CD8-positive, alpha-beta memory T cell (primary cell): ENCODE measurements around the gene USF2. TPM values are rescaled to one million over a fixed set of nuclear protein-coding genes. Genes with fewer than 3 reads are reported as not detected.

ENCODE experiments used
- CTCF ChIA-PET: fragments of 350-600 bp; sonication (Branson Sonifier 250); formaldehyde crosslinking; loops from one replicate; lab custom pipeline; 2021; ENCODE audit warnings: antibody characterized with exemption; lab: Charles Lee
- POLR2A ChIA-PET: fragments of 350-600 bp; sonication (Branson Sonifier 250); formaldehyde crosslinking; loops from one replicate; lab custom pipeline; 2021; ENCODE audit warnings: antibody characterized with exemption; lab: Charles Lee
- DNase-seq, 5 donors: peaks; one replicate each; pipeline versions ENCODE4 v3.0.0 to v3.0.0-alpha.2; 2020 to 2022; ENCODE audit warnings: mixed read lengths in 1 of 5
- H3K27ac ChIP-seq: one replicate; pipeline ENCODE4 v1.7.0; 2013; ENCODE audit warnings: low read depth, mild to moderate bottlenecking, low read length, moderate library complexity
- H3K27me3 ChIP-seq: 2 replicates; pipeline ENCODE4 v1.7.0; 2013; ENCODE audit warnings: low read length, mild to moderate bottlenecking; ENCODE audit not compliant: insufficient read depth, poor library complexity, severe bottlenecking
- H3K36me3 ChIP-seq: 2 replicates; pipeline ENCODE4 v1.7.0; 2013; ENCODE audit warnings: mild to moderate bottlenecking, low read length, moderate library complexity; ENCODE audit not compliant: insufficient read depth
- H3K4me1 ChIP-seq: 2 replicates; pipeline ENCODE4 v1.7.0; 2013; ENCODE audit warnings: mild to moderate bottlenecking, low read length, moderate library complexity; ENCODE audit not compliant: insufficient read depth
- H3K4me3 ChIP-seq: 2 replicates; pipeline ENCODE4 v1.7.0; 2013; ENCODE audit warnings: mild to moderate bottlenecking, low read length
- H3K9me3 ChIP-seq: 2 replicates; pipeline ENCODE4 v1.7.0; 2013; ENCODE audit warnings: mild to moderate bottlenecking, low read length
- H3K27ac Mint-ChIP-seq, 8 donors: one replicate each; pipeline ENCODE4 v1.8.0; 2020 to 2021; ENCODE audit warnings: mixed read lengths in 8 of 8, mild to moderate bottlenecking in 6 of 8, inconsistent platforms in 3 of 8, moderate library complexity in 3 of 8
- H3K27me3 Mint-ChIP-seq, 2 donors: one replicate each; pipeline ENCODE4 v1.8.0; 2020 to 2021; ENCODE audit warnings: mixed read lengths in 2 of 2, mild to moderate bottlenecking in 1 of 2, moderate library complexity in 1 of 2
- H3K36me3 Mint-ChIP-seq, 3 donors: one replicate each; pipeline ENCODE4 v1.8.0; 2020 to 2021; ENCODE audit warnings: mixed read lengths in 3 of 3, inconsistent platforms in 1 of 3, mild to moderate bottlenecking in 1 of 3
- H3K4me1 Mint-ChIP-seq, 3 donors: one replicate each; pipeline ENCODE4 v1.8.0; 2020 to 2021; ENCODE audit warnings: mixed read lengths in 3 of 3, inconsistent platforms in 1 of 3, mild to moderate bottlenecking in 1 of 3
- H3K4me3 Mint-ChIP-seq, 7 donors: one replicate each; pipeline ENCODE4 v1.8.0; 2020 to 2021; ENCODE audit warnings: mixed read lengths in 7 of 7, mild to moderate bottlenecking in 6 of 7, moderate library complexity in 4 of 7, inconsistent platforms in 2 of 7
- H3K9me3 Mint-ChIP-seq, 5 donors: one replicate each; pipeline ENCODE4 v1.8.0; 2020 to 2022; ENCODE audit warnings: mixed read lengths in 5 of 5, mild to moderate bottlenecking in 3 of 5, moderate library complexity in 2 of 5, inconsistent platforms in 1 of 5
- polyA plus RNA-seq: library from polyadenylated mRNA; unstranded; fragments of 300-500 nt; fragmentation: Illumina TruSeq; gene quantifications from one replicate; pipeline ENCODE4 v1.2.3, GENCODE V29; 2021
- total RNA-seq, 2 experiments: library from RNA; stranded (reverse); gene quantifications; one replicate each; pipeline ENCODE4 v1.2.3, GENCODE V29; 2021

USF2 gene
- total and polyA plus RNA-seq, 3 experiments from 2014 or later, result 9.2 to 132 (median 125) TPM

- POLR2A ChIA-PET, result interaction anchor here (0.7 to 1.5 kb wide), 3 partner anchors 35 to 36 kb away, joined by 3 to 5 read pairs (median 4); no protein-coding TSS in a partner anchor
- H3K27me3 Mint-ChIP-seq, result peaks cover 14 to 19% of the 10 kb centered on the region in 2 donors
- peaks cover 0 to 17% (median 14%) of the 10 kb centered on the region in 5 donors for H3K9me3 Mint-ChIP-seq
- Histone ChIP-seq H3K4me1 (peaks cover 11% of the 10 kb centered on the region), H3K27me3 (no peaks in the 10 kb centered on the region), H3K27ac (peak overlapping the region; percentile 88), H3K36me3 (no peaks in the 10 kb centered on the region), H3K4me3 (peak overlapping the region; percentile 76), H3K9me3 (no peaks in the 10 kb centered on the region)
- H3K4me1 Mint-ChIP-seq, result peaks cover 30 to 46% (median 42%) of the 10 kb centered on the region in 3 donors
- H3K27ac Mint-ChIP-seq, result peak overlapping the region; percentile 57 to 96 (median 92)
- peak overlapping the region; percentile 84 to 96 (median 94) for H3K4me3 Mint-ChIP-seq
- peaks cover 5 to 37% (median 11%) of the 10 kb centered on the region in 3 donors for H3K36me3 Mint-ChIP-seq
- CTCF ChIA-PET, result interaction anchor here (1.1 kb wide), 1 partner anchor 48 kb away, joined by 3 read pairs; no protein-coding TSS in a partner anchor
- DNase-seq, result peak; percentile 27 to 63 (median 49)
Observed at GRCh38 chr19:35247526-35248309, 21.0 kb upstream of the USF2 start.

GRCh38 chr19:35248310-35249145 is 20.2 kb upstream of the USF2 start, which contains the start of gene LSR:
TSS of gene LSR (plus strand) at chr19:35249002. CDS start at chr19:35249023, 21 bp downstream.
- H3K4me3 ChIP-seq, result peak within 1 kb of the TSS; percentile 76
- H3K27ac ChIP-seq, result peak within 1 kb of the TSS; percentile 88
- H3K36me3 ChIP-seq, result no peaks in the 10 kb centered on the region
- no peaks in the 10 kb centered on the region for H3K27me3 ChIP-seq
- H3K4me1 ChIP-seq, result peaks cover 11% of the 10 kb centered on the region
- Mint-ChIP-seq H3K27ac (peak within 1 kb of the TSS; percentile 89 to 96 (median 94)), H3K4me1 (peaks cover 32 to 50% (median 42%) of the 10 kb centered on the region in 3 donors), H3K27me3 (peaks cover 14 to 15% of the 10 kb centered on the region in 2 donors), H3K36me3 (peaks cover 4 to 40% (median 5%) of the 10 kb centered on the region in 3 donors), H3K9me3 (peaks cover 0 to 14% (median 11%) of the 10 kb centered on the region in 5 donors), H3K4me3 (peak within 1 kb of the TSS; percentile 84 to 96 (median 94))
- H3K9me3 ChIP-seq, result no peaks in the 10 kb centered on the region
- POLR2A ChIA-PET, result interaction anchor here (0.7 to 1.5 kb wide), 3 partner anchors 35 to 37 kb away, joined by 3 to 5 read pairs (median 4); no protein-coding TSS in a partner anchor
- DNase-seq, result peak; percentile 56 to 92 (median 82)
- CTCF ChIA-PET, result interaction anchor here (1.1 kb wide), 1 partner anchor 49 kb away, joined by 3 read pairs; no protein-coding TSS in a partner anchor

DNA sequence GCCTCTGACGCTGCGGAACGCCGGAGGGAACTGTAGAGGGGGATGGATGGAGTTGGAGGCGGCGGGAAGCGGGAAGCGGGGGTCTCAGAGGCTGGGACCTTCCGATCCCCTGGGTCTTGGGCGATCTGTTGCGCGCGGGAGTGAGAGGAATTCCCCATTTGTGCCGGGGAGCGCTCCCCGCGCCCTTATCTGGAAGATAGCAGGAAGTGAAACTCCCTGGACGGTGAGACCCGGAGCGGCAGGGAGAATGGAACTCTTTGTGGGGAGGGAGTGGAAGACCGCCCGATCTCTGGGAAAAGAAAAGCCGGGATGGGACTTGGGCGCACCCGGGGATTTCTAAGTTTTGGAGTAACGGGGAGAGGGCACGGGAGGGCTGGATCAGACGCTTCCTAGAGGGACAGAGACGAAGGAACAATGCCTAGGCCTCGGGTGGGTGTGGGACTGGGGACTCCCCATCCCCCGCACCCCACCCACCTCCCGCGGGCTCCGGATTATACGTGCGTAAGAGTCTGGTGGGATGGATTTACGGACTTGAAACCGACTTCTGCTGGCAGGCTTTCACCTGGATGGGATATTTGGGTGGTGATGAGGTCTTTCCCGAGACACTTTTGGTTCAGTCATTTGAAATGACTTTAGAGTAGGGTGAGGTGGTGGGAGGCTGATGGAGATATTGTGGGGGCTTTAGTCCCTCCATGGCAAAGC is 19.5 kb upstream of the USF2 start:
- Histone ChIP-seq H3K36me3 (no peaks in the 10 kb centered on the region), H3K4me1 (peaks cover 11% of the 10 kb centered on the region), H3K27ac (peak overlapping the region; percentile 88), H3K27me3 (no peaks in the 10 kb centered on the region), H3K4me3 (peak overlapping the region; percentile 76), H3K9me3 (no peaks in the 10 kb centered on the region)
- POLR2A ChIA-PET, result interaction anchor here (1.9 kb wide), 1 partner anchor 19 kb away, joined by 6 read pairs; no protein-coding TSS in a partner anchor
- Mint-ChIP-seq H3K4me3 (peak overlapping the region; percentile 84 to 96 (median 94)), H3K36me3 (peaks cover 0 to 45% (median 5%) of the 10 kb centered on the region in 3 donors), H3K4me1 (peaks cover 32 to 50% (median 42%) of the 10 kb centered on the region in 3 donors), H3K27ac (peak overlapping the region; percentile 84 to 96 (median 92)), H3K9me3 (peaks cover 0 to 7% (median 5%) of the 10 kb centered on the region in 5 donors), H3K27me3 (peaks cover 11 to 15% of the 10 kb centered on the region in 2 donors)
- DNase-seq, result no peak
- CTCF ChIA-PET, result no interaction called here

DNA sequence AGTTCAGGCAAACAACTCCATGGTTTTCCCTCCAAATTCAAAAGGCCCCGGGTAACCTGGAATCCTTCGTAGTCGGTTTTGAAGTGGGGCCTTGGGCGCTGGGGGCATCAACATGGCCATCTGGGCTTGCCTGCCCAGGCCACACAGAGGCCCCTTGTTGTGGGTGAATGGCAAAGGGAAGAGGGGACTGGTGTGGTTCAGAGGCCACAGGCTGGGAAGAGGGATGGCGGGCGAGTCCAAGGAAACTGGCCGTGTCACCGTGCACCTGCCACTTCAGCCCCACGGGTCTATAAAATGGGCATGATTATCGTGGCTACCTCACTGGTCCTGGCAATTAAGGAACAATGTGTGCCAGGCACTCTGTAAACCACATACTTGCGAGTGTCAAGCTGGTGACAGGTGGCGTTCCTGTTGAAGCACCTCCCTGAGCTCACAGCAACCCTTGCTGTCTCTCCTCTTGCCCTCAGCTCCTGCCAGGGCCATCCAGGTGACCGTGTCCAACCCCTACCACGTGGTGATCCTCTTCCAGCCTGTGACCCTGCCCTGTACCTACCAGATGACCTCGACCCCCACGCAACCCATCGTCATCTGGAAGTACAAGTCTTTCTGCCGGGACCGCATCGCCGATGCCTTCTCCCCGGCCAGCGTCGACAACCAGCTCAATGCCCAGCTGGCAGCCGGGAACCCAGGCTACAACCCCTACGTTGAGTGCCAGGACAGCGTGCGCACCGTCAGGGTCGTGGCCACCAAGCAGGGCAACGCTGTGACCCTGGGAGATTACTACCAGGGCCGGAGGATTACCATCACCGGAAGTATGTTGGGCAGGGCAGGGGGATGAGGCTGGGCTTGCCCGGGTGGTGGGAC is 18.7 kb upstream of the USF2 start:
- no peaks in the 10 kb centered on the region for H3K36me3 ChIP-seq
- peaks cover 11% of the 10 kb centered on the region for H3K4me1 ChIP-seq
- no peaks in the 10 kb centered on the region for H3K9me3 ChIP-seq
- H3K36me3 Mint-ChIP-seq, result peaks cover 0 to 53% (median 5%) of the 10 kb centered on the region in 3 donors
- peaks cover 10 to 11% of the 10 kb centered on the region in 2 donors for H3K27me3 Mint-ChIP-seq
- H3K27me3 ChIP-seq, result no peaks in the 10 kb centered on the region
- peak overlapping the region; percentile 88 for H3K27ac ChIP-seq
- peak overlapping the region; percentile 84 to 96 (median 94) for H3K4me3 Mint-ChIP-seq
- peaks cover 0 to 3% (median 0%) of the 10 kb centered on the region in 5 donors for H3K9me3 Mint-ChIP-seq
- peak overlapping the region; percentile 37 to 96 (median 91) for H3K27ac Mint-ChIP-seq
- ChIA-PET POLR2A (interaction anchor here (0.5 to 1.9 kb wide), 4 partner anchors 18 to 1077 kb away, joined by 3 to 6 read pairs (median 3); no protein-coding TSS in a partner anchor), CTCF (interaction anchor here (1.8 kb wide), 1 partner anchor 16 kb away, joined by 4 read pairs; no protein-coding TSS in a partner anchor)
- peak overlapping the region; percentile 76 for H3K4me3 ChIP-seq
- H3K4me1 Mint-ChIP-seq, result peaks cover 32 to 51% (median 42%) of the 10 kb centered on the region in 3 donors
- no peak for DNase-seq

GRCh38 chr19:35251456-35251855 is 17.3 kb upstream of the USF2 start:
- Histone ChIP-seq H3K9me3 (no peaks in the 10 kb centered on the region), H3K27me3 (no peaks in the 10 kb centered on the region), H3K4me1 (peaks cover 11% of the 10 kb centered on the region), H3K36me3 (no peaks in the 10 kb centered on the region), H3K27ac (no peak overlapping the region), H3K4me3 (no peak overlapping the region)
- H3K4me1 Mint-ChIP-seq, result peaks cover 35 to 61% (median 44%) of the 10 kb centered on the region in 3 donors
- DNase-seq, result no peak
- CTCF ChIA-PET, result interaction anchor here (1.1 to 1.8 kb wide), 2 partner anchors 15 to 109 kb away, joined by 4 to 5 read pairs; no protein-coding TSS in a partner anchor
- peak overlapping the region in 3 of 7 donors; percentile 42 to 92 (median 72) for H3K4me3 Mint-ChIP-seq
- no peaks in the 10 kb centered on the region for H3K9me3 Mint-ChIP-seq
- POLR2A ChIA-PET, result interaction anchor here (0.6 to 1.9 kb wide), 3 partner anchors 16 to 45 kb away, joined by 3 to 6 read pairs (median 3); no protein-coding TSS in a partner anchor
- peak overlapping the region in 2 of 8 donors; percentile 18 to 47 for H3K27ac Mint-ChIP-seq
- peaks cover 0 to 60% (median 7%) of the 10 kb centered on the region in 3 donors for H3K36me3 Mint-ChIP-seq
- peaks cover 8% of the 10 kb centered on the region in 2 donors for H3K27me3 Mint-ChIP-seq
